GM19468 (cell line): ENCODE measurements around the gene CMPK1.
"Not testable (repeated sequence)": the region's sequence is repeated elsewhere in the genome, so short reads cannot be mapped to it uniquely, and the experiment has no call there.

Experiments used
- ATAC-seq: cut with Tn5 transposase; IDR thresholded peaks from one replicate; pipeline ENCODE4 v1.9.1; 2021; ENCODE audit warnings: mild to moderate bottlenecking, moderate library complexity, moderate number of reproducible peaks; ENCODE audit not compliant: unreplicated experiment; ENCODE audit errors: extremely low read depth

CMPK1 gene, protein sequence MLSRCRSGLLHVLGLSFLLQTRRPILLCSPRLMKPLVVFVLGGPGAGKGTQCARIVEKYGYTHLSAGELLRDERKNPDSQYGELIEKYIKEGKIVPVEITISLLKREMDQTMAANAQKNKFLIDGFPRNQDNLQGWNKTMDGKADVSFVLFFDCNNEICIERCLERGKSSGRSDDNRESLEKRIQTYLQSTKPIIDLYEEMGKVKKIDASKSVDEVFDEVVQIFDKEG

GRCh38 chr1:47333578-47333921 is at the start of gene CMPK1:
TSS of gene CMPK1 (plus strand) at chr1:47333790. CDS start at chr1:47333946, 156 bp downstream.
- peak; percentile 85 for ATAC-seq

DNA sequence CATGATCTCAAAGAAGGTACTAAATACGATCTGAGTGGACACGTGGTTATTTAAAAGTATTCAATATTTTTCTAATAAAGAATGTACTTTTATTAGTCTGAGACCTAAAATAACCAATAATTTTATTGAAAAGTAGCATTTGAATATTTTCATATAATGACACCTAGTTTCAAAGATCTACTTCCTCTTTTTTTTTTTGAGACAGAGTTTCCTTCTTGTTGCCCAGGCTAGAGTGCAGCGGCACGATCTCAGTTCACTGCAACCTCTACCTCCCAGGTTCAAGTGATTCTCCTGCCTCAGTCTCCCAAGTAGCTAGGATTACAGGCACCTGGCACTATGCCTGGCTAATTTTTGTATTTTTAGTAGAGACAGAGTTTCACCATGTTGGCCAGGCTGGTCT is 45.5 kb upstream of the CMPK1 start:
- ATAC-seq: not testable (repeated sequence)

DNA sequence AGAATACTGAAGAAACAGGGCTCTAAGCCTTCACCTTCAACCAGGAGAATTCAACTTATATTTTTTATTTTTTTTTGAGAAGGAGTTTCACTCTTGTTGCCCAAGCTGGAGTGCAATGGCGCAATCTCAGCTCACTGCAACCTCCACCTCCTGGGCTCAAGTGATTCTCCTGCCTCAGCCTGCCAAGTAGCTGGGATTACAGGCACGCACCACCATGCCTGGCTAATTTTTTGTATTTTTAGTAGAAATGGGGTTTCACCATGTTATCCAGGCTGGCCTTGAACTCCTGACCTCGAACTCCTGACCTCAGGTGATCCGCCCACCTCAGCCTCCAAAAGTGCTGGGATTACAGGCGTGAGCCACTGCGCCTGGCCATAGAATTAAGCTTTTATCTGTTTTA is 38.7 kb upstream of the CMPK1 start:
- not testable (repeated sequence) for ATAC-seq

GRCh38 chr1:47295579-47295978 is 38.0 kb upstream of the CMPK1 start:
- no peak for ATAC-seq

DNA sequence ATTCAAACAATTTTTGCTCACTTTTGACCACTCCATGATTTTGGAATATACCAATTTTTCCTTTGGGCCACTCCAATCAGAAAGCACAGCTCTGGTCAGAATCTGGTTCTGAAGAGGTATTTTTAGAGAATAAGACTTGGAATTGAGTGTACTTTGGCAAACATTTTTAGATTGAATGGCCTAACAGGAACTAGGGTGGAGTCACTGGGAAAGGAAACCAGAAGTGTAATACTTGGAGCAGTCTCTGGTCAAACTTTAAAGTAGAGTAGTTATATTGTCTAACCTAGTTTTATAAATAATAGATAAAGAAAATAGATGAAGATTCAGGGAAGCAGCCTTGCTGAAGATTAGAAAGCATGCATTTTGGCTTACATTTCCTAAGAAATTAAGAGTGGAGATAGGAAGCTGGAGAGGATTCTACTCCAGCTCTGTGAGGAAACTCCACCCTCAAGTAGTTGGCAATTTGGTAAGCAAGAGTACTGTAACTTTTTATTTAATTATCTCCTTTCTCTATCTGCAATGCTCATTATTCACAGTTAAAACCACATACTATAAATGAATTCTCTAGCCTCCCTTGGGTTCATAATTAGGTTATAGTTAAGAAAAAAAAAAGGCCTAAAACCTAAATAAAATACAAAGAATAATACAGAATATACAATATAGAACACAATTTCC is 35.4 kb upstream of the CMPK1 start:
- no peak for ATAC-seq

- no peak for ATAC-seq
Measured at GRCh38 chr1:47302472-47302871, 31.1 kb upstream of the CMPK1 start.

GRCh38 chr1:47309427-47309826 is 24.2 kb upstream of the CMPK1 start:
- no peak for ATAC-seq

DNA sequence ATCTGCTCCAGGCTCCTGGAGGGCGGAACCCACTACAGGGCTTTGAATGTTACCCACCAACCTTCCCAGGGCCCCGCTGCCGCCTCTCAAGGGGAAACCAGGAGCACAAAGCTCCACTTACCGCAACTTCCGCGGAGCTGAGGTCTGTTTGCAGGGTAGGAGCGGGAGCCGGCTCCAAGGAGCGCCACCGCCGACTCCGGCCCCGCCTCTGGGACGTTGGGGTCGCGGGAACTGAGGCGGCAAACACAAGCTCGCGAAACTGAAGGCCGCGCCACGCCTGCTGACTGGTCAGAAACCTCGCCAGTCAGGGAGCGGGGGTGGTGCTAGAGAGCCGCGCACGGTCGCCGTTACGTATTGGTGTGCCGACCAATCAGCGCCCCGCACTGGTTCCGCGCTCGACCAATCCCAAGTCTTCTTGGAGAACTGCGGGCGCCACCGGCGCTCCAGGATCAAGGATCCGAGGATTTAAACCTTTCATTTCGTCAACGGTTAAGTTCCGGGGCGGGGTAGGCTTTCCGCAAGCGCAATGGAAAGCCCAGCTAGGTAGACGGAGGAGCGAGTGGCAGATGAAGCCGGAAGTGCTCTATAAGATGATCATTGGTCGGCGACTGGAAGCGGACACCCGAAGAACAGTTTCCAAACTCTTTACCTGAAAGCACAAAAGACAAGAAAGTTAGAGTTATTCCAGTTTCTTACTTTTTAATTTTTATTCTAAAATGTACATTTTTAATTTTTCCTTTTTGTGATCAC is 19.5 kb upstream of the CMPK1 start, which contains the start of gene STIL:
Gene STIL (minus strand): TSS at position 233 of the 750 bp plus-strand sequence. CDS start 3,828 bp downstream, outside the sequence.
- peak; percentile 95 for ATAC-seq

- ATAC-seq: no peak
Measured at GRCh38 chr1:47317841-47318240, 15.7 kb upstream of the CMPK1 start.

DNA sequence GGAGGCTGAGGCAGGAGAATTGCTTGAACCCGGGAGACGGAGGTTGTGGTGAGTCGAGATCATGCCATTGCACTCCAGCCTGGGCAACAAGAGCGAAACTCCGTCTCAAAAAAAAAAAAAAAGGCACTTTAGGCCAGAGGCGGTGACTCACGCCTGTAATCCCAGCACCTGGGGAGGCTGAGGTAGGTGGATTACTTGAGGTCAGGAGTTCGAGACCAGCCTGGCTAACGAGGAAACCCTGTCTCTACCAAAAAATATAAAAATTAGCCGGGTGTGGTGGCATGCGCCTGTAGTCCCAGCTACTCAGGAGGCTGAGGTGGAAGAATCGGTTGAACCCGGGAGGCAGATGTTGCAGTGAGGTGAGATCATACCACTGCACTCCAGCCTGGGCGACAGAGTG is 13.6 kb upstream of the CMPK1 start:
- not testable (repeated sequence) for ATAC-seq

DNA sequence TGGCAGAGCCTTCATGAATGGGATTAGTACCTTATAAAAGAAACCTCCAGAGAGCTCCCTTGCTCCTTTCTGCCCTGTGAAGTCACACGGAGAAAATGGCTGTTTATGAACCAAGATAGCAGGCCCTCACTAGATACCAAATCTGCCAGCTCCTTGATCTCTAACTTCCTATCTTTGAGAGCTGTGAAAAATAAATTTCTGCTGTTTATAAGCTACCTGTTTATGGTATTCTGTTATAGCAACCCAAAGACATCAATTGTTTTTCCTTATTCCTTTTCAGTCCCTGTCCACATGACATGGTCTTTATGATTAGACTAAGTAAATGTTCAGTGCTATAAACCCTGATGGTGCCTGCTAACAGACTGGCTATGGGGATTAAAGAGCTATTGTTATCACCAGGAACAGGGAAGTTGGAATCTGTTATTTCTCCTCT is 10.0 kb upstream of the CMPK1 start:
- ATAC-seq: no peak

DNA sequence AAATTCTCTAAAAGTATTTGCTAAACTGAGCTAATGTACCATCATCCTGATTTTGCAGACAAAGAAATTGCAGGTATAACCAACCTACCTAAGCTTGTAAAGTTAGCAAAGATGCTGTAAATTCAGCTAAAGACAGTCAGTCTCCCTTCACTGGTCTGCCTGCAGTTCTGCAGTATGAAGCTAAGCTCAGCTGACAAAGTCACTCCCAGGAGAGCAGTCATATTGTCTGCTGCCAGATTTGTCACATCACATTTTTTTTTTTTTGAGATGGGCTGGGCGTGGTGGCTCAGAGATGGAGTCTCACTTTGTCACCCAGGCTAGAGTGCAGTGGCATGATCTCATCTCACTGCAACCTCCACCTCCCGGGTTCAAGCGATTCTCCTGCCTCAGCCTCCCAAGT is 8.9 kb upstream of the CMPK1 start:
- ATAC-seq: no peak

DNA sequence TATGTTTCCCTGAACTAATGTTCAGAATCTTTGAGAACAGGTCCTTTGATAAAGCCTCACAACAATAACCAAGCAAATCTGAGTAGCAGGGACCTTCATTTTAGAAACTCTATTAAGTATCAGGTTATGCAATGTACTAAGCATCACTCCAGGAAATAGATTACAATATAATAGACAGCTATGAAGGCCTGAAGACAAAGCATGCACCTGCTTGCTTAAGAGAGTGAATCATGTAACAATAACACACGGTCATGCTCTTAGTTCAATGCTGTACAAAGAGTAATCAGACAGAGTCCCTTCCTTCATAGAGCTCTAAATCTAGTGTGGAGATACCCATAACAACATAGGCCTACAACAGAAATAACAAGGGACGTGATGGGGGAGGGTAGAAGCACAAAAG is 8.1 kb upstream of the CMPK1 start:
- no peak for ATAC-seq

DNA sequence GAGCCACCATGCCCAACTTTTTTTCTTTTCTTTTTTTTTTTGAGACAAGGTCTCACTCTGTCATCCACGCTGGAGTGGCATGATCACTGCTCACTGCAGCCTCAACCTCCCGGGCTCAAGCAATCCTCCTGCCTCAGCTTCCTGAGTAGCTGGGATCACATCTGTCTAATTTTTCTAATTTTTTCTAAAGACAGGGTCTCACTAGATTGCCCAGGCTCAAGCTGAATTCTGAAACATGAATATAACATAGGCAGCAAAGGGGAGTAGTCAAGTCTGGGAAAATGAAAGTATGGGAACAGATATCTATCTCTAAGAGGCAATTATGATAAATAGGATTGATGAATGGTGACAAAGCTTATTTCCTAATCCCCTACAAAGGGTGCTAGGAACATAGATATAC is 7.3 kb upstream of the CMPK1 start:
- ATAC-seq: no peak

DNA sequence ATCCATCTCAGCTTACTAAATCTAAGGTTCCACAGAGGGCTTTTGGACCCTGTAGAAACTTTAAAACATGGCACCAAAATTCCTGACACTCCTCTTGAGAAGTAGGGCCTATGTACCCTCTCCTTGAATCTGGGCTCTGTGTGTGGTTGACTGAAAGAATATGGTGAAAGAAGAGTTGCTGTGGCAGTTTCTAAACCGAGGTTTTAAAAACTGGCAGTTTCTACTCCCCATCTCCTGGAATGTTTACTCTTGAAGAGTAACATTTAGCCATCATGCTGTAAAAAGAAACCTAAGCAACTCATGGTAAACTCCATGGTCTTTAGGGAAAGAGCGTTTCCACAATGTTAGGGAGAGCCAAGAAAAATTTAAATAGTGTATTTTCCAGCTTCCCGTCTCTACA is 4.6 kb upstream of the CMPK1 start:
- no peak for ATAC-seq

GRCh38 chr1:47330212-47330611 is 3.4 kb upstream of the CMPK1 start:
- ATAC-seq: no peak

GRCh38 chr1:47331875-47332274 is 1.7 kb upstream of the CMPK1 start:
- ATAC-seq: no peak

DNA sequence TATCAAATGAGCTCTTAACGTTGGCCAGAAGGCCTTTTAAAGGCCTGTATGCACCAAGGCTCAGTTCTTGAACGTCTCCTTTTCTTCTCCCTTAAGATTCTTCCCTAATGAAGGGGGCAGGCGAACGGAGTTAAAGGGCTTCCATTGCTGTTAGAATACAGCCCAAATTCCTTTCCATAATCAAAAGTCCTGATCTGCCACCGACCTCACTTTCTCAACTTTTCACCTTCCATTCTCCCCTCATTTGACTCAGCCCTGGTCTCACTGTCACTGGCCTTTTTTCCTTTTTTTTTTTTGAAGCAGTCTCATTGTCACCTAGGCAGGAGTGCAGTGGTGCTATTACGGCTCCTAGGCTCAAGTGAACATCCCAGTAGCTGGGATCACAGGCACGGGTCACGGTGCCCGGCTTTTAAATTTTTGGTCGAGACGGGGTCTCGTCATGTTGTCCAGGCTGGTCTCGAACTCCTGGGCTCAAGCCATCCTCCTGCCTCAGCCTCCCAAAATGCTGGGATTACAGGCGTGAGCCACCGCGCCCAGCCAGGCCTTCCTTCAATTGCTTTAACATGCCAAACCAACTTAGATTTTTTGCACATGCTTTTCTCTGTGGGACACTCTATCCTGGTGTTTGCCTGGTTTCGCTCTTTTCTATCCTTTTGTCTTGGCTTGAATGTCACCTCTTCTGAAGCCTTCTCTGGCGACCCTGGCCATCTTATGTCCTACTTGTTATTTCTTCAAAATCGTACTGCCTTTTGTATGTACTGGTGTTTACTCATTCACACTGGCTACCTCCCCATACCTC is 612 bp upstream of the CMPK1 start:
- no peak for ATAC-seq

DNA sequence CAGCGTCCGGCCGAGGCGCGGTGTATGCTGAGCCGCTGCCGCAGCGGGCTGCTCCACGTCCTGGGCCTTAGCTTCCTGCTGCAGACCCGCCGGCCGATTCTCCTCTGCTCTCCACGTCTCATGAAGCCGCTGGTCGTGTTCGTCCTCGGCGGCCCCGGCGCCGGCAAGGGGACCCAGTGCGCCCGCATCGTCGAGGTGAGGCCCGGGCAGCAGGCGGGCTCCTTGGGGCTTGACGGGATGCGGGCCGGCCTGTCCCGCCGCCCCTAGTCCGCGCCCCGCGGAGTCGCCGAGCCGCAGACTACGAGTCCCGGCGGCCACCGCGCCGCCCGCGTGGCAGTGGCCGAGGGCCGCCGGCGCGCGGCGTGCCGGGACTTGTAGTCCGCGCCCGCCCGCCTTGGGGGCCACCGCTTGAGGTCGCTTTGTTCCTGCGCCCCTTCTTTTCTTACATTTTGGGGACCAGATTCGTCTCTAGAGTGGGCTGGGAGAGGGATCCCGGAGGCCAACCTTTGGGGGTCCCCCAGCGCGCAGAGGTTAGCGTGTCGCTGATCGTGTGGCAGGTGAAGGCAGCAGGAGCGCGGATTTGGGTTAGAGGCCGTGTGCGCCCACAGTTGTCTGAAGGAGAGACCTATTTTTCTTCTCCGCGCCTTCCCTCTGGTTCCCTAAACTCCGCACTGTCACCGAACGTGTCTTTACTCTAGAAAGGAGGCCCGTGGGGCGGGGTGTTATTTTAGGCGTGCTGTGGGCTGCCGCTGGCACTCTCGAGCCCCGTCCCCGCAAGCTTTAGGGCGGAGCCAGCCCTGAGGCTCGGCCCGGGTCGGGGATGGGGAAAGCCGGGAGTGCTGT is 553 bp downstream of the CMPK1 start:
- peak; percentile 65 for ATAC-seq
